Inferior parietal cortex (tissue), 1 donor: ENCODE data around the gene ATP8A1.

Experiments
- DNase-seq: peaks from one replicate; pipeline ENCODE4 v3.0.0-alpha.2; 2016; ENCODE audit errors: extremely low spot score

The ATP8A1 gene

DNA sequence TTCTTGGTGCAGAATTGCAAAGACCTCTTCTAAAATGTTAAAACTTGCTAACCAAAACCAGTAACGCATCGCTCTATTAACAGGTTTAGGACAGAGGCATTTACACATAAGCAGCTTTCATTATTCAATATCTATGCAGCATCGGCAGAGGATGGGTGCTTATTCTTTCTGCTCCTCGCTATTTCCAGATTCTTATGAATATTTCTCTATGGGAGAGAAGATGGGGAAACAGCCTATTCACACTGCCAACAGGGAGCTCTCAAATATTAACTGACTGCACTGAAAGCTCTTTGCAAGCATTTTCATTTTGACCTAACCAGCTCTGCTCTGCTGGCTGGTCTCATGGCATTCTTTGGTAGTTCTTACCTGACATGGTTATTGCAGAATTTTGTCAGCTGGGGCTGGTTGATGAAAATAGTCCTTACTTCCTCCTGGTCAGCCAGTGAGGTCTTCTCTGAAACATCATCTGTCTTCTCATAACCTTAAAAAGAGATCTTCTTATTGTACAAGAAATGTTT lies 30.2 kb downstream of the ATP8A1 start:
- DNase-seq = no peak

DNA sequence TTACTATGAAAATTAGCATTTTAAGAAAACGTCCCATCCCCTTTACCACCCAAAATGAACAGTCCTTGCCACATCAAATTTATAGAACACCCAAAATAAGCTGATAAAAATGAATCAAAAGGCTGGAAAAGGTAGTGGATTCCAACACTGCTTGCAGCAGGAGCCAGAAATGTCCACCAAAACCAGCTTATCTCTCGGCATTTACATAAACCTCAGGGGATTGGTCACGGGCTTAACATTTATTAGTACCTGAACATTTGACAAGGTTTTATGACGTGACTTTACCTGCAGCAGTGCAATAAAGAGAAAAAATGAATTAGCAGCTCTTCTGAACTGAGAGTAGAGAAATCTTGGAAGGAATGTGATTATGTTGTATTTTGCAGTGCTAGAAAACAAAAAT lies 31.6 kb downstream of the ATP8A1 start:
- no peak for DNase-seq

DNA sequence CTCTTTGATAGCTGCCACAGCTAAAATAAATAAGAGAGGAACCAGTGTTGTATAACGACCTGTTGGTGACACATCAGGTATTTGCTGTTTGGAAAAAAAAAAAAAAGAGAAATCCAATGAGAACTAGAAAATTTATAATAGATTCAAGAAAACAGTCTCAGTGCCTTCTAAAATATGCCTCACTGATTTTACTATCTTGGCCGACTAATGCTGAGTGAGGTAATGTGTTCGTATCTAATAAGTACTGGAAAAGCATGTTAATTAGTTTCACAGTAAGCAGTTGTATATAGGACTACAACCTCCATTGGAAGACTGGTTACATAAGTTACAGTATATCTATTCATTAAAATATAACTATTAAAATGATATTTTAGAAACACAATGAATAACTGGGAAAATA lies 32.4 kb downstream of the ATP8A1 start:
- DNase-seq = no peak

DNA sequence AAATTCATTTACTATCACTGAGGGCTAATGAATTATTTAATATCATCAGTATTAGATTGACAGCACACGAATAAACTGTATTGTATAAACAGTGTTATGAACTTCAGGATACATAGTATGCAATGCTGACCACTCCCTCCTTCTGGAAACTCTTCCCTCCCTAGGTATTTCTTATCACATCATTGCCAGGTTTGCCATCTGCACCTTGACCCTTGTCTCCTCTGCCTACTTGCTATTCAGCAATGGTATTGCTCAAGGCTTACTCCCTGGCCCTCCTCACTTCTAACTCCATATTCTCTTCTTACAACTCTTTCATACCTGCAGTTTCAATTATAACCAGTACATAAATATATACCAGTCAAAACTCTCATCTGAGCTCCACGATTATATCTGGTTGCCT lies 38.9 kb downstream of the ATP8A1 start:
- DNase-seq = no peak

DNA sequence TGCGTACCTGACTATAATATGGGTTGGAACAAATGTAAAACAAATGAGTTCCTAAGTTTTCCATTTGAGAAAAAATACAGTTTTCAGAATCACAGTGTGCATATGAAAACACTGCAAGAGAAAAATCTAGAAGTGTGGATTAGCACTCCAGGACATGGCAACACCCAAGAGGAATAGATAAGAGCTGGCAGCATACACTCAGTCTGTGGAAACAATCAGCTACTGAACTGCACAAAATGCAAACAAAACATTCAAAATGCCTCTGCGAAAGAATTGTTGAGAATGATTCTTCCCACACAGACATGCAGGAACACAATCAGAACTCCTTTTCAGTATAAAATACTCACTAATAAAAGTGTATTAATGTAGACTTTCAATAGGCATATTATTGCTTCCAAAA lies 39.9 kb downstream of the ATP8A1 start:
- peak; percentile 37 for DNase-seq

DNA sequence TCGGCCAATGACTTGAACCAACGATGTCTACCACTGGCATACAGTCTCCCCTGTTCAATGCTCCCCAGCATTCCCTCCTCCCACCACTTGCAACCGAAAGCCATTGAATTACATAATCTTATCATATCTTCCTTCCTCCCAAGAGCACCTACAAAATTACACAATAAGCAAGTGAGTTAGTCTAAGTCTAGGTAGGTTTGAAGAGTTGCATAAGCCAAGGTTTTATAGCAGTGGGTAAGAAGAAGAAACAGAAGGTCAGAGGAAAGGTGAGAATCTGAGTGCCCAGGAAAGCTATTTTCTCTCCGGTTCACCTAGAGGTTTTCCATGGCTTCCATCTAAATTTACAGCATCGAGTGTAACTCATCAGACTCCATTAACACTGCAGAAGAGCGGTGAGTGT lies 40.3 kb downstream of the ATP8A1 start:
- no peak for DNase-seq

DNA sequence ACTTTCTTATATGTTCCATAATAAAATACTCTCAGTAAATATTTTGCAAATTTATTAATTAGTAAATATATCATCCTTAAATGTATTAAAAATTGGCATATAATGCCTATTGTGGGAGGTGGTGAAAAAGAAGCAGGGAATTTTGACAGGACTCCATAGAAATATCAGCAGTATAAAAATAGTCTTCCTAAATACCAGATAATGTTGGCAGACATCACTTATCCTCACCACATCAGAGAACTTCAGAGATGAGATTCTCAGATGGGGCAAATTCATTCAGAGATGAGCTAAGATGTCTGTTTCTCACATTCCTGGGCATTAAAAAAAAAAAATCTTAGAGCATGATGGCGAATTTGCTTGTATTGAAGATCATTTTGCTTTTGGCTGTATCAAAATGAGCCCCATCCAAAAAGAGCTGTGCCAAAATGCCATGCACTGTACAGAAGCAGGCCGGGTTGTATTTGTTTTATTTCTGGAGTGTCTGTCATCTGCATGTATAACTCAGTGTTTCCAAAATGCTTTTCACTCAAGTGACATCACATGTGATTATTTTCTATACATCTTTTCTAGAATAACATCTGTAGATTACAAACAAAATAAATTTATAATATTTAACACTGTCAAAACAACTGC lies 41.7 kb downstream of the ATP8A1 start:
- DNase-seq = no peak

DNA sequence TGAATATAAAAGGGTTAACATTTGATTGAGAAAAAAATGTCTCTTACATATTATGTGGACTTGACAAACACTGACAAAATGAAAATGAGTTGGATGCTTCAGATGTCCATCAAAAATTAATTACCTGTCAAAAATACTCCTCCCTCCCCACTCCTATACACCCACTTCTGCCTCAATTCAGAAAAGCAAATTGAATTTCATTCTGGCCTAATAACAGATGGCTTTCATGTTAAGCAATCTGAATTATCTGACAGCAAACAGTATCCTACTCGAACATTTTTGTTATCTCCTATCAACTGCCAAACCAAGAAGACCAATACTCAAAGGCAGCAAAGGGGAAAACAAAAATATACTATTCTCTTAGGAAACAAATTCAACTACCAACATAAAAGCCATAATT lies 44.0 kb downstream of the ATP8A1 start:
- DNase-seq = no peak

DNA sequence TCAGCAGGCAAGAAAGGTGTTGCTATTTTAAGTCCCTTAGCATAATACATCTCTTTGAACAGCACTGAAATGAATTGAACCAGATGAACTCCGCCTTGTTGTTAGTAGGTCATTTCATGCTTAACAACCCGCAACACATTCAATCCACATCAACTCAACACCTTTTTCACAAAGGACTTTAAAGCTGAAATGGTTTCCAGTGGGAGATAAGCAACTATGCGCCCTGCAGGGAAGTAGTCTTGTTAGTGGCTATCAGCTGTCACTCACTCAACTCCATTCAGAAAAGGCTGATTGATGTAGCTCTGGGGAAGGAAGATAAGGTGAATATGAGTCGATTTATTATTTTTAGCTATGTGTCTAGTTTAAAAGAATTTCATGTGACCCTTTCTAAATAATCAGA lies 46.0 kb downstream of the ATP8A1 start:
- DNase-seq = no peak

DNA sequence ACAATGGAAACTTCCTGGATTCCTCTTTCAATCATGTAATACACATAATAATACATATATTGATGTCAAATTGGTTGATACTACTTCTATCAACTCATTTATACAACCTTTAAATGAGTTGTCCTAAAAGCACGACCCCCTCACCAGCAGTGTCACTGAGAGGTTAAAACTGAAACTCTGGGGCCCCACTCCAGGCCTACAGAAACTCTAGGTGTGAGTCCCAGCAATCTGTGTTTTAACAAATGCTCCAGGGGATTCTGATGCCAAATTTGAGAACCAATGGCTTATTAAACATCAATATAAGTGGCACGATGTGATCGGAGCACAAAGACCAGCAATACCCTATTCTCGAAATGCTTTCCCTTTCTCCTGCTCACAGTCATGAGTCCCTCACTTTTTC lies 47.9 kb downstream of the ATP8A1 start:
- DNase-seq = no peak

DNA sequence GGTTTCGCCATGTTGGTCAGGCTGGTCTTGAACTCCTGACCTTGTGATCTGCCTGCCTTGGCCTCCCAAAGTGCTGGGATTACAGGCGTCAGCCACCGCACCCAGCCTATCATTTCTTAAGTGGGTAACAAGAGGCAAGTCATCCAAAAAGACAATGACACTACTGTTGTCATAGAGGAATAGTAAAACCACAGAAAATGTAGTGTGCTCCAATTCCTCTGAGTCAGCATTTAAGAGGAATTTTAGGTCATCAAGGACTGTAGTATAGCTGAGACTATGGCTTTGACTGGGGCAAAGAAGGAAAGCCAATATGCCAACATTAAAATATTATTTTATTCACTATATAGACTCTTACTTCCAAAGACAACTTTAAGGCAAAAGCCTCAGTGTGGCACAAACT lies 48.4 kb downstream of the ATP8A1 start:
- DNase-seq = no peak

DNA sequence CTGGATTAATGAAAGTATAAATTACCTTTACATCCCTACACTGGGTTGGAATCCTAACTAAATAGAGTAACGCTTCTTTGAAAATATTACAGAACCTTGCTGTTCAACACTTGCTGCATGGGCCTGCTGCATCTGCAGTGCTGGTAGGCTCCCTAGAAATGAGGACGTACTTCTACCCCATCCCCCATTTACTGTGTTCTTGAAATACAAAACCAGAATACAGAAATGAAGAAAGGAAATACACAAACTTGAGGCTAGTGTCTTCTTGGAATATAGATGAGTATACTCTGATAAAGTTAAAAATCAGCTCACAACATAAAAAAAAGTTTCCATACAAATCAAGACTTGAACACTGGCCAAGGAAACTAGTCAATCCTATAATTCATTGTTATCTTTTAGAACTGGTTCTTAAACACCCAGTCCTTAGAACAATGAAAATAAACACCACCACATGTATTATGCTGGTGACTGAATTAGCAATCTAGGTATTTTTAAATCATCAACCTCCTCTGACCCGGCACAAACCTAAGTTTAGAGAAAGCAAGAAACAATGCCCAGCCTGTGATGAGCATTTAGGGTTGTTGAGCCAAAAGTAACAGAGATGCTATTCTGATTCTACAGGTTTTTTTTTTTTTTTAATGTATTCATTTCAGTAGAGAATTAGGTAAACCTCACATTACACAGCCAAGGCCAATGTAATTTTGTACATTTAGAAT lies 49.7 kb downstream of the ATP8A1 start:
- no peak for DNase-seq

DNA sequence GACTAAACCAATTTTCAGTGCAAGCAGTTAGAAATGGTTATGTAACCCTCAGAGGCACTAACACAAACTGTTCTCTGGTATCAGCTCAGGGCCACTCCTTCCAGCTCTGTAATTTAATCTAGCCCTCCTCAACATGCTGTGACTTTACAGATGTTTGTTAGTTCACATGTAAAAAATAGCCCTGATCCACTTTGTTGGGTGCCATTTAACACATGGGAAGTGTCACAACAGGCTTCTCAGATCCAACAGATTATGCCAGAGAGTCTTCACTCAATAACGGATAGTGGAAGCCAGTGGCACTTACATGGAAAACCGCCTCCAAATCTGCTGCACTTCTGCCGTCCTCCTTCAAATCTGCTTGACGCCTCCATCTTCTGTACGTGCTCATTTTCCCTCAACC lies 51.6 kb downstream of the ATP8A1 start:
- peak; percentile 59 for DNase-seq

DNA sequence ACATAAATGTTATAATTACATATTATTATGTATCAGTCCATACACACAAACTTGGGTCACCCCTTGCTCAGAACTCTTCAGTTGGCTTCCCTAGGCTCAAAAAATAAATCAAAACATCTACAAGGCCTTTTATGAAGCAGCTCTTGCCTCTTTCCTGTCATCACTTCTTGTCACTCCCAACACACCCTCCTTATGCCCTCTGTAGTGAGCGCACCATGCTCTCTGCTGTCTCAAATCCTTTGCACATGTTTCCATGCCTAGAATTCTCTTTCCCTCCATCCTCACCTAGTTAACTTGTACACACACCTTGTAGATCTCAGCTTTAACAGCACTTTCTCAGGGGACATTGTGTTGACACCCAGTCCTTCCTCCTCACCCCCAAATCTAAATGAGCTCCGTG lies 53.0 kb downstream of the ATP8A1 start:
- no peak for DNase-seq

DNA sequence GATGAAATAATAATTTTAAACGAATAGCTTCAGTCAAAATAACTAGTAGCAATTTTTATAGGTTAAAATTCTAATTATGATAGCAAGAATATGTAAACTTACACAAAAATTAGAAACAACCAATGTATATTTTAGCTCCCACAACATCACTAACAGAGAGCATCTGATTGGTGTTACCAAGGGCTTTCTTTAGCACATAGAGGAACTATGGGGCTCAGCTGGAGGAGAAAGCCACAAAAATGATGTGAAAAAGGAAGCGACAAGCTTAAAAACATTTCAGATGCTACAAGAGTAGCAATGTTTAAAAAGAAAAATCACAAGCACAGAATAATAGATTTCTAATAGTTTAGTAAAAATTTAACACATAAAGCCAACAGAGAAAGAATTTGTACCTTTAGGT lies 56.3 kb downstream of the ATP8A1 start:
- DNase-seq = no peak

DNA sequence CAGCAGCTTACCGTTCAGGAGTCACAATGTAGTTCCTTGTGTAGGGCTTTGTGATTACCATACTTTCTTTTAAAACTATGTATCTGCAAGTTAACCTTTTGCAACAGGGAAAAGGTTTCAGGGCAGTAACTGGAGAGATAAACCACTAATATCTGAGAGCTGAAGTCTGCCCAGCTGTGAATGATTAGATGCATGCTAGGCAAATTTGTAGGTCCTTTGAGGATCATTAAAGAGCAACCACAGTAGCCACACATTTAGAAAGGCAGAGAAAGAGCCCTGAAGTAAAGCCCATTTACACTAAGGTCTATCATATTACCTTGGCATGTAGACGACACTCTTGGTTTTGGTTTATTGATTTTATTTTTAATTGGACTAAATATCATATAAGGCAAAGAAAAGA lies 60.0 kb downstream of the ATP8A1 start:
- DNase-seq = no peak

DNA sequence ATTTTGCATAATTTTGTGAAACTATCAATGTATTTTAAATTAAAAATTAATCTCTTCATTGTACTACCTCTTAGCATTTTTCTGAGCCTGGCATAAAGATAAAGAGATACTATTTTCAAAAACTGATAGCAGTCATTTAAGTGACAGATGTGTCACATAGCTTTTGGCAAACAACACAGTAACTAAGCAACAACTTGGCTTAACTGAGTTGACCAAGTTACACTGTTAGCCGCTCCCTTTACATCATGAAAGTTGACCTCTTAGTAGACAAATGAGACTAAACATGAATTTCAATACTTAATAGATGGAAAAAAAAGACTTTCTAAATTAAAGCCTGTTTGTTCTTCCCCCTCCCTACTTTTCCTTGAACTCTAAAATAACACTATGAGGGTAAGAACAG lies 62.0 kb downstream of the ATP8A1 start:
- DNase-seq = no peak

DNA sequence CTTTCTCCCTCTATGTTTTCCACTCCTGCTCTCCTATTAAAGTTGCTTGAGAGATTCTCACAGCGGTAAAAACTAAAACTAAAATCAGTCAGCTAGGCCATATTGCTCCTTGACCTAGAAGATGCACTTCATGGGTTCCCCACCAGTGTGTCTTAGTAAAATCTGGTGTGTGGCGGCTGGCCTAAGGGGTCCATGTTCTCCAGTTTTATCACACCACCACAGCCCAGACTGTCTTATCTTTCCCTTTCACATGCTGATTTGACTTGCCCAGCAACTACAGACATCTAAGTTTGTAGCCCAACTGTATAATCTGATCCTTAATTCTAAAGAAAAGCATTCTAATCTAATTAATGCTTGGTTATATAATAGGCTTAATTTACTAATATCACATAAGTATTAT lies 68.0 kb downstream of the ATP8A1 start:
- DNase-seq = no peak

DNA sequence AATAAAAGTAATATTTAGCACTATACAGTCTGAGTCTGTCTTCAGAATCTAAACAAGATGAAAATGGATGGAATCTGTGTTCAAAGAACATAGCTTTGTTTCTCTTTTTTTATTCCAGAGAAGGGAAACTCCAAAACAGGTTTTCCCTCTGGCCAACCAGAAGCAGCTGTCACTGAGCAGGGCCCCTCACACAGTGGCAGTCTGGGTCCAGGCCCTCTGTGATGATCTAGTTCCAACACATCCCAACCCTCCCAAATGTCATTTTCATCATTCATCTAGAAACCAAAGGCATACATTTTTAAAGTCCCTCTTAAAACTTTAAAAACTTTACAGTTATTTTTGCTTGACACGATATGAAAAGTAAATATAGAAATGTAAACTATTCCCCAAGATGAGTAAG lies 70.1 kb downstream of the ATP8A1 start:
- no peak for DNase-seq

DNA sequence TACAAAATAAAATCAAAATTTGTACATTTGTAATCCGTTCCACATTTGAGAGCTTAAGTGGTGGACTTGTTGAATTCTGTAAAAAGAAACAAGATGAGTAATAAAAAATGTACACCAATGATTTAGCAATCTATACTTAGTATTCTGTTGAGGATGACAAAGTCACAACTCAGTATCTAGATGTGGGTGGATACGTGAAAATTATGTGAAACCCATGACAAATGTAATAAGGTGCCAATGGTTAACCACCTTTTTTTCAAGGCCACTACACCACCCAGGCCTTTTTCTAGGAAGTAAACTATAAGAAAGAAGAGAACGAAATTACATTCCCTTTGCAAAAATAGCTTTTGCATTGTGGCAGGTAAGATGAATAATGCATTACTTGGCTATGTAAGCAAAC lies 77.0 kb downstream of the ATP8A1 start:
- DNase-seq = no peak

DNA sequence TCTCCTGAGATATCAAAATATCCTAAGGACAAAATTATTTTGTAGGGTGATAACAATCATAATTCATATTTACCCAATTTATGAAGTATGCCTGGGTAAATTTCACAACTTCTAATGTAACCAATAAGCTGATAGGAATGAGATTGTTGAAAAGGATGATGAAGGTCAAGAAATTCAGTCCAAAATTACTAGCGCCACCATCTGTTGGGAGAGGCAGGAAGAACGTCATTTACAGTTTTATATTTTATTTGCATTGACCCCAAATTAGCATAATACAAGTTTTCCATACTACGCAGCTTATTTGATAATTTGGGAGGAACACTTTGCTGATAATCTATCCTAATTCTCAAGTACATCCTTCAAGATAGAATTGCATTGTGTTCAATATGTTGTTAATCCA lies 78.7 kb downstream of the ATP8A1 start:
- no peak for DNase-seq

DNA sequence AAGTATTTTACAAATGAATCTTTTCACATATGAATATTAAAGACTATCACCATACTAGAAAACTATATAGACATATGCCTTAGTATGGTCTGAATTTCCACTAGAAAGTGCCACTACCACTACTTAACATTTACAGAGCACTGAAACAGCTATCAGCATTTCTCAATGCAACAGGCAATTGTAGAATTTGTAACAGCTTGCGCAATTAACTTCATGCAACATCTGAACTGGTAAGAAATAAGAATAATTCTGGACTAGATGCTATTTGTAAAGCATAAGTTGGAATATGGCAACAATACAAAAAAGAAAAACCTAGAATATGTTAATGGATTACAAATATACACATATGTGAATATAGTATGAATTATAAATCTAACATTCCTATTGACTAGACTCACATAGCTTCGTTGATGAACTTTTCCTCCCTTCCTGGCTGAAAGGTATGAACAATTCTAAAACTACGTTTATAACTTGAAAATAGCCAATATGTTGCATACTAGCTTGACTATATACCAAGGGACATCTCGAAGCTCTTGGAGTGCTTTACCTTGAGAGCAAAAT lies 82.0 kb downstream of the ATP8A1 start:
- DNase-seq = no peak

DNA sequence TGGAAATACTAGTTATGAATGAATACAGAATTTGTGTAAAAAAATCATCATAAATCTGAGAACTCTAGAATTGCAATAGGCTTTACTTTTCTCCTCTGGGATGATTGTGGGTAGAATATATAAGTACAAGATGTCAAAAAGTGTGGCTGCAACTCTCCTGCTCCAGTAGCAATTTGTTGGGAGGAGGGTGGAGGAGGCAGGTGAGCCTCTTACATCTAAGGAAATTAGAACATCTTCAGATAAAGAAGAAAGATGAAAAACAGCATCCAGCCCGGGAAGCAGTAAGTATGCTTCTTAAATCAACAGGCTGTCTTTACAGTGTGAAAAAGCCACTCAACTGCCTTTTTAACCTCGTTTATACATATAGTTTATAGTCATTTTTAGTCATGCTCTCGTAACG lies 83.7 kb downstream of the ATP8A1 start:
- DNase-seq = no peak
